GM18861 (cell line): Measurements from ENCODE around the gene SPOP.

Experiments
- ATAC-seq: cut with Tn5 transposase; IDR thresholded peaks from one replicate; pipeline ENCODE4 v1.9.1; 2021; ENCODE audit not compliant: unreplicated experiment

Gene SPOP

GRCh38 chr17:49618028-49618611 is 59.8 kb downstream of the SPOP start:
- no peak for ATAC-seq

- no peak for ATAC-seq
These were observed 61.2 kb downstream of the SPOP start for GRCh38 chr17:49616601-49617131.

- ATAC-seq = no peak
These were observed 61.8 kb downstream of the SPOP start for GRCh38 chr17:49616086-49616485.

- ATAC-seq = no peak
These were observed 64.6 kb downstream of the SPOP start for GRCh38 chr17:49613182-49613800.

GRCh38 chr17:49612726-49613125 is 65.2 kb downstream of the SPOP start:
- no peak for ATAC-seq

- no peak for ATAC-seq
These were observed 66.9 kb downstream of the SPOP start for GRCh38 chr17:49610883-49611584.

- ATAC-seq = no peak
These were observed 73.5 kb downstream of the SPOP start for GRCh38 chr17:49604314-49604869.

GRCh38 chr17:49603720-49604119 is 74.2 kb downstream of the SPOP start:
- ATAC-seq = no peak

- no peak for ATAC-seq
These were observed 74.7 kb downstream of the SPOP start for GRCh38 chr17:49603238-49603637.

GRCh38 chr17:49602783-49603182 is 75.1 kb downstream of the SPOP start:
- ATAC-seq = no peak

GRCh38 chr17:49600949-49601348 is 76.9 kb downstream of the SPOP start:
- ATAC-seq = no peak

GRCh38 chr17:49598918-49599317 is 79.0 kb downstream of the SPOP start:
- ATAC-seq = no peak

GRCh38 chr17:49597928-49598655 is 79.8 kb downstream of the SPOP start:
- no peak for ATAC-seq

- no peak for ATAC-seq
These were observed 80.5 kb downstream of the SPOP start for GRCh38 chr17:49597436-49597835.

GRCh38 chr17:49596613-49597244 is 81.2 kb downstream of the SPOP start:
- ATAC-seq = no peak

- ATAC-seq = no peak
These were observed 81.9 kb downstream of the SPOP start for GRCh38 chr17:49595980-49596379.

- no peak for ATAC-seq
These were observed 82.6 kb downstream of the SPOP start for GRCh38 chr17:49595328-49595727.

- ATAC-seq = no peak
These were observed 85.6 kb downstream of the SPOP start for GRCh38 chr17:49592263-49592662.

- ATAC-seq = no peak
These were observed 87.0 kb downstream of the SPOP start for GRCh38 chr17:49590874-49591273.

- ATAC-seq = no peak
These were observed 88.3 kb downstream of the SPOP start for GRCh38 chr17:49589577-49589927.
